Pancreas (tissue), 10 donors: ENCODE measurements around the gene PHACTR3. TPM values are rescaled to one million over a fixed set of nuclear protein-coding genes. Genes with fewer than 3 reads are reported as not detected.

Experiments used
- ATAC-seq, 4 donors: fragments of 200-7000 bp; cut with Tn5 transposase; one replicate each; pipeline versions ENCODE4 v1.8.0 to v1.9.1; 2020; ENCODE audit warnings: mild to moderate bottlenecking in 4 of 4, moderate library complexity in 4 of 4
- DNase-seq, 6 donors: peaks; one replicate each; pipeline ENCODE4 v3.0.0-alpha.2; 2020
- FAIRE-seq: peaks from 2 replicates; lab custom pipeline; 2012; peaks lifted over from hg19 to GRCh38; lab: Jason Lieb, UNC
- H3K27ac ChIP-seq, 4 donors: fragments of 200-600 bp; sonication (generic); 1 replicate in 3 of 4; 2 replicates in 1 of 4; pipeline versions ENCODE4 v1.5.0 to v1.8.0; 2020
- H3K27me3 ChIP-seq, 4 donors: fragments of 200-600 bp; one replicate each; pipeline ENCODE4 v1.8.0; 2021
- H3K36me3 ChIP-seq, 3 donors: fragments of 200-600 bp; sonication (generic) in 1 of 3; one replicate each; pipeline versions ENCODE4 v1.5.0 to v1.8.0; 2020 to 2021
- H3K4me1 ChIP-seq, 3 donors: fragments of 200-600 bp; one replicate each; pipeline ENCODE4 v1.8.0; 2021
- H3K4me3 ChIP-seq, 4 donors: fragments of 200-600 bp; sonication (generic) in 2 of 4; one replicate each; pipeline versions ENCODE4 v1.5.0 to v1.8.0; 2020 to 2021
- H3K9me3 ChIP-seq, 4 donors: fragments of 200-600 bp; one replicate each; pipeline ENCODE4 v1.8.0; 2021
- WGBS, 2 donors: extraction: QIAGEN DNeasy Blood & Tissue Kit; methylation state at CpG; one replicate each; pipeline ENCODE4 v1.1.7; 2013; 5-methylcytosine and 5-hydroxymethylcytosine counted together
- intact Hi-C, 3 donors: fragments of 100-400 bp; cut with DNase I; formaldehyde crosslinking; loops; one replicate each; pipeline versions ENCODE4 v1.11.1 to v1.14.2; 2022
- polyA plus RNA-seq, 2 donors: library from polyadenylated mRNA; stranded (reverse); fragments of 200-250 nt; gene quantifications; one replicate each; pipeline ENCODE4 v1.2.3, GENCODE V29; 2013
- total RNA-seq, 6 donors: library from RNA; stranded (reverse); fragmentation: NEBNext Ultra II Directional in 4 of 6; extraction: Animal tissue kit (Norgen Biotek cat#: 25700) in 4 of 6; gene quantifications; one replicate each; pipeline versions ENCODE4 v1.2.1 to v1.2.4, GENCODE V29; 2021 to 2023
- TF ChIP-seq, protein P1 (sequence below), 4 donors: fragments of 200-600 bp; sonication (generic) in 3 of 4; IDR thresholded peaks; one replicate each; pipeline versions ENCODE4 v1.5.0 to v1.8.0; 2021; ENCODE audit warnings: antibody characterized with exemption in 4 of 4
- donor health status: healthy with polysubstance abuse.
- donor health status: DM: no; HTN: no; CAD: no; lungs with moderate emphysema.
- donor health status: DM: no; HTN: no; CAD: no.
- donor health status: control.
- donor health status: control.
- donor health status: Bipolar disorder and iron deficiency.
- donor health status: DM: yes; HTN: yes; CAD: no.
- donor health status: DM: no; HTN: no; CAD: no.
- donor health status: DM: no; HTN: no; CAD: no.
- donor health status: DM: yes; HTN: yes; CAD: no.

Gene PHACTR3
- total and polyA plus RNA-seq, 8 donors: 0.14 to 1.5 (median 0.35) TPM; not detected in 3

DNA sequence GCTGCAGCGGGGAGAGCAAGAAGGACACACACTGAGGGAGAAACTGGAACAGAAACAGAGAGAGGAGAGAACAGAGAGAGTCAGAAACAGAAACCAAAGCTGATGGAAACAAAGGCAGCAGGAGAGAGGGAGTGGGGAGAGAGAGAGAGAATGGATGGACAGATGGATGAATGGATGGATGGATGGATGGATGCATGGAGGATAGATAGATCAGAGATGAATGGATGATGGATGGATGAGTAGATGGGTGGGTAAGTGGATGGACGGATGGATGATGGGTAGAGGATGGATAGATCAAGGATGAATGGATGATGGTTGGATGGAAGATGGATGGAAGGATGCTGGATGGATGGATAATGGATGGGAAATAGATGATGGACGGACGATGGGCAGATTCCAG, 35.0 kb upstream of the PHACTR3 start:
- intact Hi-C loops: no loop called here
- H3K4me1 ChIP-seq: no peaks in the 10 kb centered on the region
- no peaks in the 10 kb centered on the region for H3K9me3 ChIP-seq
- ATAC-seq (no peak), FAIRE-seq (no peak), DNase-seq (no peak)
- H3K4me3 ChIP-seq: no peak overlapping the region
- peaks cover 0 to 6% (median 0%) of the 10 kb centered on the region in 4 donors for H3K27me3 ChIP-seq
- no peak overlapping the region for H3K27ac ChIP-seq
- TF ChIP-seq, protein P1, sequence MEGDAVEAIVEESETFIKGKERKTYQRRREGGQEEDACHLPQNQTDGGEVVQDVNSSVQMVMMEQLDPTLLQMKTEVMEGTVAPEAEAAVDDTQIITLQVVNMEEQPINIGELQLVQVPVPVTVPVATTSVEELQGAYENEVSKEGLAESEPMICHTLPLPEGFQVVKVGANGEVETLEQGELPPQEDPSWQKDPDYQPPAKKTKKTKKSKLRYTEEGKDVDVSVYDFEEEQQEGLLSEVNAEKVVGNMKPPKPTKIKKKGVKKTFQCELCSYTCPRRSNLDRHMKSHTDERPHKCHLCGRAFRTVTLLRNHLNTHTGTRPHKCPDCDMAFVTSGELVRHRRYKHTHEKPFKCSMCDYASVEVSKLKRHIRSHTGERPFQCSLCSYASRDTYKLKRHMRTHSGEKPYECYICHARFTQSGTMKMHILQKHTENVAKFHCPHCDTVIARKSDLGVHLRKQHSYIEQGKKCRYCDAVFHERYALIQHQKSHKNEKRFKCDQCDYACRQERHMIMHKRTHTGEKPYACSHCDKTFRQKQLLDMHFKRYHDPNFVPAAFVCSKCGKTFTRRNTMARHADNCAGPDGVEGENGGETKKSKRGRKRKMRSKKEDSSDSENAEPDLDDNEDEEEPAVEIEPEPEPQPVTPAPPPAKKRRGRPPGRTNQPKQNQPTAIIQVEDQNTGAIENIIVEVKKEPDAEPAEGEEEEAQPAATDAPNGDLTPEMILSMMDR (IDR thresholded peaks at IDR 0.05): no peak
- H3K36me3 ChIP-seq: no peaks in the 10 kb centered on the region
- WGBS, 2 donors: 41 to 66% methylated on average over 4 of the region's 4 CpGs

DNA sequence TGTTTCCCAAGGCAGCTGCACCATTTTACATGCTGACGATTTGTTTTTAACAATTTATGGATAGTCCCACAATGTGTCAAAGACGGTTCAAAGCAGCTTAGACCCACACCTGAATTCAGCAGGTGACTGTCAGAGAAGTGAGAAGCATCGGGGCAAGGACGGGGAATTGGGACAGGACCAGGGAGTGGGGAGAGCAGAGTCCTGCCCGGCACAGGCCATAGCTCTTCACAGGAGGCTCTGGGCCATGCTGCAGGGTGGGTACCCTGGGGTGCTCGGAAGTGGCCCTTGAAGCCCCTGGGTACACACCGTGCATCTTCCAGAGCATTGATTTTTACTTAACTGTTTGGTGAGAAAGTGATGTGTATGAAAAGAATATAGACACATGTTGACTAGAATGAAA, 33.2 kb upstream of the PHACTR3 start:
- Histone ChIP-seq H3K4me1 (no peaks in the 10 kb centered on the region), H3K27me3 (peaks cover 0 to 6% (median 0%) of the 10 kb centered on the region in 4 donors), H3K9me3 (no peaks in the 10 kb centered on the region), H3K4me3 (no peak overlapping the region), H3K27ac (no peak overlapping the region), H3K36me3 (no peaks in the 10 kb centered on the region)
- no peak for DNase-seq
- intact Hi-C loops: no loop called here
- no peak for ATAC-seq
- WGBS, 2 donors: 33 to 39% methylated on average over 7 of the region's 7 CpGs
- TF ChIP-seq, protein P1 (IDR thresholded peaks at IDR 0.05): no peak
- FAIRE-seq: no peak

DNA sequence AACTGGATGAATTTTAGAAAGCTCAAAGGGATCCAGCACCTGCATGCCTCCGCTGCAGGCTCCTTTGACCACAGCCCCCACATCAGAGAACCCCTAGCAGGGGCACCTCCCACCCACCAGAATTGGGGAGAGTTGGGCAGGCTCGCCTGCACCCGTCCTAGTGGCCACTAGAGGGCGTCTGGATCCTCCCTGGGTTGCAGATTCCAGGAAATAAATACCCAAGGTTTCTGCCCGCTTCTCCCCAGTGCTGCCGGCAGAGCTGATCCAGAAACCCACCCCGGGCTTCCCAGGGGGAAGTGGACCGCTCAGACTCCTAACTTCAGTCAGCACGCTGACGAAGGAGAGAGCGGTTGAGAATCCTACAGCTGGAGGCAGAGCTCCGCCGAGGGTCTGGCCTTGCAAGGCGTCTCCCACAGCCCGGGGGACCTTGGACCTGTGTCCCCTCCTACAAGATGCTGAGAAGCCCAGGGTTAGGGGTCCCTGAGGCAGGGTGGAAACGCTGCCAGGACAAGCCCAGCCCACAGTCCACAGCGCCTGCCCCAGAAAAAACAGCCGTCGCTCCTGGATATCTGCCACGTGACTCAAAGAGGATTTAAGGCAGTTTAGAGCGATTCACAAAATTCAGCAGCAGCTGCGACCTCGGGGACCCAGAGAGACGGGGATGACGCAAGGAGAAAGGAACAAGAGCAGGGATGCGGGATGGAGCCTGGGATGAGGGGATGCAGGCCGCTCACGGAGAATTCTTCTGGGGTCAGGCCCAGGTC, 32.6 kb upstream of the PHACTR3 start:
- Histone ChIP-seq H3K27ac (no peak overlapping the region), H3K27me3 (peaks cover 0 to 6% (median 0%) of the 10 kb centered on the region in 4 donors), H3K9me3 (no peaks in the 10 kb centered on the region), H3K4me1 (no peaks in the 10 kb centered on the region), H3K36me3 (no peaks in the 10 kb centered on the region), H3K4me3 (peak overlapping the region in 2 of 4 donors; percentile 20 to 40)
- ATAC-seq: peak; percentile 68 to 95 (median 90)
- intact Hi-C loops: no loop called here
- WGBS, 2 donors: 15 to 16% methylated on average over 27 to 28 of the region's 28 CpGs
- DNase-seq: peak in 5 of 6 donors; percentile 24 to 83 (median 62)
- FAIRE-seq: no peak
- TF ChIP-seq, protein P1 (IDR thresholded peaks at IDR 0.05): peak; percentile 95 to 97 (median 96)

DNA sequence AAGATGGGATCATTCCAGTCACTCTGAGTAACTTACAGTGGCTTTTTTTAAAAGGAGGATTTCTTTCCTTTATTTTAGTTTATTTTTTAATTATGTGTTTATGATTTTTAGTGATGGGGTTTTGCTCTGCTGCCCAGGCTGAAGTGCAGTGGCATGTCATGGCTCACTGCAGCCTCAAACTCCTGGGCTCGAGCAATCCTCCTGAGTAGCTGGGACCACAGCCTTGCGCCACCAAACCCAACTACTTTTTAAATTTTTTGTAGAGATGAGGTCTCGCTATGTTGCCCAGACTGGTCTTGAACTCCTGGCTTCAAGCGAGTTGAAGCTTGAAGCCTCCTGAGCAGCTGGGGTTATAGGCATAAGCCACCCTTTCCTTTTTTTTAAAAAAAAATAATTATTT, 31.8 kb upstream of the PHACTR3 start:
- H3K27ac ChIP-seq: no peak overlapping the region
- no peaks in the 10 kb centered on the region for H3K9me3 ChIP-seq
- FAIRE-seq (no peak), ATAC-seq (no peak), DNase-seq (no peak)
- no peaks in the 10 kb centered on the region for H3K4me1 ChIP-seq
- H3K4me3 ChIP-seq: no peak overlapping the region
- peaks cover 0 to 6% (median under 1%) of the 10 kb centered on the region in 4 donors for H3K27me3 ChIP-seq
- TF ChIP-seq, protein P1 (IDR thresholded peaks at IDR 0.05): no peak
- 79 to 90% methylated on average over 4 of the region's 4 CpGs for WGBS, 2 donors
- intact Hi-C loops: no loop called here
- H3K36me3 ChIP-seq: no peaks in the 10 kb centered on the region

DNA sequence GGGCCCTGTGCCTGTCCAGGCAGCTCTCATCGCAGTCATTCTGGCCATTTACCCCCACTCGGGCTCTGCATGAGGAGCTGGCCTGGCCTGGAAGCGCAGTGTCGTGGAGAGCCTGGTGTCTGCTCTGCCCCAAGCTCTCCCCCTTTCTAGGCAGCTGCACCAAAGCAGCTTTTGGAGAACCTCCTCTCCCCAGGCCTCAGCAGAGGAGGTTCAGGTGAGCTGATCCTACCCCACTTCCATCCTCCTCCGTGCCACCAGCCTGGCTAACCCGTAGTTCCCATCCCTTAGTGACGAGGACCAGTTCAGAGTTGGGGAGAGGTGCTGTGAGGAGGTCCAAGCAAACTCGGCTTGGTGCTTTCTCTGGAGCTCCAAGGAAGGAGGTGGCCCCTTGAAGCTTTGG, 30.5 kb upstream of the PHACTR3 start:
- Histone ChIP-seq H3K27me3 (peaks cover 0 to 6% (median 3%) of the 10 kb centered on the region in 4 donors), H3K36me3 (no peaks in the 10 kb centered on the region), H3K4me3 (no peak overlapping the region), H3K27ac (no peak overlapping the region), H3K9me3 (no peaks in the 10 kb centered on the region), H3K4me1 (no peaks in the 10 kb centered on the region)
- intact Hi-C loops: no loop called here
- DNase-seq (no peak), ATAC-seq (no peak), FAIRE-seq (no peak)
- 65 to 67% methylated on average over 8 of the region's 8 CpGs for WGBS, 2 donors
- TF ChIP-seq, protein P1 (IDR thresholded peaks at IDR 0.05): no peak
